Panc1 (cell line): ENCODE data around the gene FMO2.

Source experiments
- REST ChIP-seq, 2 experiments: IDR thresholded peaks; 2 replicates each; pipeline ENCODE4 v1.6.1; 2011 to 2012; ENCODE audit warnings: low read depth in 2 of 2, control low read depth in 1 of 2, low read length in 1 of 2, mild to moderate bottlenecking in 1 of 2, moderate library complexity in 1 of 2; ENCODE audit not compliant: insufficient read depth in 1 of 2
- SIN3A ChIP-seq: IDR thresholded peaks from 2 replicates; pipeline ENCODE4 v1.6.1; 2012; ENCODE audit warnings: low read depth, mild to moderate bottlenecking, low read length, moderate library complexity, borderline replicate concordance; ENCODE audit not compliant: insufficient read depth

- TF ChIP-seq SIN3A (no peak), REST (IDR thresholded peaks at IDR 0.05; ENCODE audit: insufficient read depth in 1 of 2, low read depth in 2 of 2, low read length in 1 of 2) (no peak)
These were observed at the start of gene FMO2 for GRCh38 chr1:171185091-171185490.
